NCI-H345 (cell line): ENCODE data around the gene RGL3.
"Not testable (repeated sequence)": the region's sequence is repeated elsewhere in the genome, so short reads cannot be mapped to it uniquely, and the experiment has no call there.

Experiments
- DNase-seq: peaks from one replicate; lab custom pipeline; 2025; lab: John Stamatoyannopoulos, UW

The RGL3 gene

GRCh38 chr19:11361771-11362731, 57.1 kb downstream of the RGL3 start:
- no peak for DNase-seq

GRCh38 chr19:11361037-11361770, 57.9 kb downstream of the RGL3 start:
- DNase-seq = no peak

GRCh38 chr19:11359421-11359820, 59.7 kb downstream of the RGL3 start:
- no peak for DNase-seq

GRCh38 chr19:11356676-11357550, 62.2 kb downstream of the RGL3 start:
- DNase-seq = no peak

- DNase-seq = no peak
Measured at GRCh38 chr19:11356074-11356397, 63.1 kb downstream of the RGL3 start.

GRCh38 chr19:11355160-11356073, 63.7 kb downstream of the RGL3 start, which contains the start of gene PLPPR2:
PLPPR2 (plus strand) TSS chr19:11355432; CDS start chr19:11357674, 2,242 bp downstream.
- DNase-seq = peak; percentile 54

GRCh38 chr19:11354102-11354501, 65.0 kb downstream of the RGL3 start:
- DNase-seq = not testable (repeated sequence)

GRCh38 chr19:11349171-11349570, 69.9 kb downstream of the RGL3 start:
- no peak for DNase-seq

- no peak for DNase-seq
Measured at GRCh38 chr19:11347546-11348039, 71.5 kb downstream of the RGL3 start.

GRCh38 chr19:11346104-11346940, 72.8 kb downstream of the RGL3 start, which contains the start of the genes CCDC159 and TMEM205:
CCDC159 (plus strand) TSS chr19:11346519; CDS start chr19:11346607, 88 bp downstream.
TMEM205 (minus strand) TSS chr19:11346268; CDS start chr19:11345619, 649 bp downstream.
- peak; percentile 91 for DNase-seq

GRCh38 chr19:11345122-11345803, 73.9 kb downstream of the RGL3 start:
- no peak for DNase-seq
